Smooth muscle cell (in vitro differentiated cells): ENCODE data around the gene LPP. TPM values are rescaled to one million over a fixed set of nuclear protein-coding genes. Genes with fewer than 3 reads are reported as not detected.

Source experiments
- DNase-seq: peaks from one replicate; lab custom pipeline; 2025; ENCODE audit not compliant: unreplicated experiment; lab: John Stamatoyannopoulos, UW
- H2AFZ ChIP-seq: fragments of 200-600 bp; sonication (generic); 2 replicates; pipeline ENCODE4 v1.6.0; 2016; ENCODE audit warnings: antibody characterized with exemption, low read depth, mild to moderate bottlenecking
- H3F3A ChIP-seq: fragments of 200-600 bp; sonication (generic); 2 replicates; pipeline ENCODE4 v1.6.0; 2017; ENCODE audit warnings: antibody characterized with exemption, low read depth
- H3K27ac ChIP-seq: fragments of 200-600 bp; sonication (generic); 2 replicates; pipeline ENCODE4 v1.5.1; 2016; ENCODE audit warnings: low read depth, mild to moderate bottlenecking
- H3K27me3 ChIP-seq: fragments of 200-600 bp; sonication (generic); 2 replicates; pipeline ENCODE4 v1.6.1; 2016; ENCODE audit warnings: low read depth, mild to moderate bottlenecking
- H3K36me3 ChIP-seq: fragments of 200-600 bp; sonication (generic); 2 replicates; pipeline ENCODE4 v1.5.1; 2016; ENCODE audit warnings: low read depth
- H3K4me1 ChIP-seq: fragments of 200-600 bp; sonication (generic); 2 replicates; pipeline ENCODE4 v1.5.1; 2016; ENCODE audit warnings: low read depth
- H3K4me2 ChIP-seq: fragments of 200-600 bp; sonication (generic); 2 replicates; pipeline ENCODE4 v1.6.0; 2016; ENCODE audit warnings: mild to moderate bottlenecking
- H3K4me3 ChIP-seq: fragments of 200-600 bp; sonication (generic); 2 replicates; pipeline ENCODE4 v1.5.1; 2016; ENCODE audit warnings: mild to moderate bottlenecking
- H3K79me2 ChIP-seq: fragments of 200-600 bp; sonication (generic); 2 replicates; pipeline ENCODE4 v1.6.0; 2016; ENCODE audit warnings: low read depth, mild to moderate bottlenecking
- H3K9ac ChIP-seq: fragments of 200-600 bp; sonication (generic); 2 replicates; pipeline ENCODE4 v1.6.0; 2016; ENCODE audit warnings: low read depth
- H3K9me3 ChIP-seq: fragments of 200-600 bp; sonication (generic); replicated peaks from 2 replicates; pipeline ENCODE4 v1.5.1; 2016; ENCODE audit warnings: low read depth
- H4K20me1 ChIP-seq: fragments of 200-600 bp; sonication (generic); 2 replicates; pipeline ENCODE4 v1.6.0; 2016; ENCODE audit warnings: low read depth
- WGBS: methylation state at CpG from one replicate; pipeline ENCODE4 v1.1.7; 2016; ENCODE audit warnings: low lambda C conversion rate; 5-methylcytosine and 5-hydroxymethylcytosine counted together
- polyA plus RNA-seq: library from polyadenylated mRNA; unstranded; fragments of >200 nt; fragmentation: Nextera tagmentation; extraction: Ambion mirVana; gene quantifications from 2 replicates; pipeline ENCODE4 v1.2.1, GENCODE V29; 2016
- total RNA-seq: library from RNA; depleted of rRNA; stranded (reverse); fragments of >200 nt; gene quantifications from 2 replicates; pipeline ENCODE4 v1.2.3, GENCODE V29; 2014
- TF ChIP-seq, protein P1 (sequence below): fragments of 200-600 bp; sonication (generic); IDR thresholded peaks from 2 replicates; pipeline ENCODE4 v1.5.1; 2017; ENCODE audit warnings: borderline replicate concordance, mild to moderate bottlenecking, antibody characterized with exemption; ENCODE audit not compliant: insufficient read depth, poor library complexity, severe bottlenecking

Gene LPP
- total and polyA plus RNA-seq, 2 experiments from 2014 or later: 42.3 to 128 TPM

- H3K36me3 ChIP-seq: no peaks in the 10 kb centered on the region
- no peak overlapping the region for H3K4me2 ChIP-seq
- H3K27ac ChIP-seq: no peak overlapping the region
- 97% methylated on average over 8 of the region's 8 CpGs for WGBS
- no peak overlapping the region for H2AFZ ChIP-seq
- no peak overlapping the region for H3K9ac ChIP-seq
- no peaks in the 10 kb centered on the region for H3K4me1 ChIP-seq
- no peak for DNase-seq
- H3K9me3 ChIP-seq: no peaks in the 10 kb centered on the region
- H3K27me3 ChIP-seq: no peaks in the 10 kb centered on the region
- no peaks in the 10 kb centered on the region for H4K20me1 ChIP-seq
- no peak overlapping the region for H3K4me3 ChIP-seq
- H3F3A ChIP-seq: peaks cover 5% of the 10 kb centered on the region
- no peaks in the 10 kb centered on the region for H3K79me2 ChIP-seq
- TF ChIP-seq, protein P1, sequence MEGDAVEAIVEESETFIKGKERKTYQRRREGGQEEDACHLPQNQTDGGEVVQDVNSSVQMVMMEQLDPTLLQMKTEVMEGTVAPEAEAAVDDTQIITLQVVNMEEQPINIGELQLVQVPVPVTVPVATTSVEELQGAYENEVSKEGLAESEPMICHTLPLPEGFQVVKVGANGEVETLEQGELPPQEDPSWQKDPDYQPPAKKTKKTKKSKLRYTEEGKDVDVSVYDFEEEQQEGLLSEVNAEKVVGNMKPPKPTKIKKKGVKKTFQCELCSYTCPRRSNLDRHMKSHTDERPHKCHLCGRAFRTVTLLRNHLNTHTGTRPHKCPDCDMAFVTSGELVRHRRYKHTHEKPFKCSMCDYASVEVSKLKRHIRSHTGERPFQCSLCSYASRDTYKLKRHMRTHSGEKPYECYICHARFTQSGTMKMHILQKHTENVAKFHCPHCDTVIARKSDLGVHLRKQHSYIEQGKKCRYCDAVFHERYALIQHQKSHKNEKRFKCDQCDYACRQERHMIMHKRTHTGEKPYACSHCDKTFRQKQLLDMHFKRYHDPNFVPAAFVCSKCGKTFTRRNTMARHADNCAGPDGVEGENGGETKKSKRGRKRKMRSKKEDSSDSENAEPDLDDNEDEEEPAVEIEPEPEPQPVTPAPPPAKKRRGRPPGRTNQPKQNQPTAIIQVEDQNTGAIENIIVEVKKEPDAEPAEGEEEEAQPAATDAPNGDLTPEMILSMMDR: no peak
Measured at GRCh38 chr3:188911026-188911850, 757.3 kb downstream of the LPP start.

DNA sequence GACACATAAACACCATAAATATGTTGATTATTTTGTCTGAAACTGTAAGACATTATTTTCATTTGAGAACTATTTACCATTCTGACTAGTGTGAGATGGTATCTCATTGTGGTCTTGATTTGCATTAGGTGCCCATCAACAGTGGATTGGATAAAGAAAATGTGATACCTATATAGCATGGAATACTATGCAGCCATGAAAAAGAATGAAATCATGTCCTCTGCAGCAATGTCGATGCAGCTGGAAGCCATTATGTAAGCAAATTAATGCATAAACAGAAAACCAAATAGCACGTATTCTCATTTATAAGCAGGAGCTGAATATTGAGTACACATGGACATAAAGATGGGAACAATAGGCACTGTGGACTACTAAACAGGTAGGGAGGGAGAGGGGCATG, 759.1 kb downstream of the LPP start:
- no peaks in the 10 kb centered on the region for H4K20me1 ChIP-seq
- no peaks in the 10 kb centered on the region for H3K27me3 ChIP-seq
- H3K9ac ChIP-seq: no peak overlapping the region
- H3K4me2 ChIP-seq: no peak overlapping the region
- peaks cover 5% of the 10 kb centered on the region for H3F3A ChIP-seq
- no peaks in the 10 kb centered on the region for H3K79me2 ChIP-seq
- no peaks in the 10 kb centered on the region for H3K4me1 ChIP-seq
- TF ChIP-seq, protein P1: no peak
- no peaks in the 10 kb centered on the region for H3K9me3 ChIP-seq
- H3K4me3 ChIP-seq: no peak overlapping the region
- 93% methylated on average over 2 of the region's 2 CpGs for WGBS
- H2AFZ ChIP-seq: no peak overlapping the region
- H3K27ac ChIP-seq: no peak overlapping the region
- H3K36me3 ChIP-seq: no peaks in the 10 kb centered on the region
- DNase-seq: no peak

DNA sequence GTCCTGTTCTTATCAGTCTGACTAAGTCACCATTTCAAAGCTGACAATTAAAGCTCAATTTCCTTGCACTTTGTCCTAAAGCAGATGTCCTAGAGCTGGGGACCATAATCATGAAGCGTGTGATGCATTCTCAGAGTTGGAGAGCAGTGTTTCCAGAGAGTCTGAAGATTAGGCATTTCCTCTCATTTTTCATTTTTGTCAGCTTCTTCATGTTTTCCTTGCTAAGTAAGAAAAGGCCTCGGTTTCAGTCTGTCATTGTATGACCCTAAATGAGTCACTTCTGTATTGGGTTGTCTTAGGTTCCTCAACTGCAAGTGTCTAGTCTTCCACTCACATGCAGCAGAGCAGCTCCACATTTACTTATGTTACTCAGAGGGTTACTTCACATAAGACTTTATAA, 760.6 kb downstream of the LPP start:
- Histone ChIP-seq H3K36me3 (no peaks in the 10 kb centered on the region), H3K4me2 (no peak overlapping the region), H3K79me2 (no peaks in the 10 kb centered on the region), H3F3A (peaks cover 5% of the 10 kb centered on the region), H3K9me3 (no peaks in the 10 kb centered on the region), H2AFZ (no peak overlapping the region), H3K27me3 (no peaks in the 10 kb centered on the region), H3K27ac (peak overlapping the region; percentile 22), H3K9ac (no peak overlapping the region), H3K4me1 (no peaks in the 10 kb centered on the region), H3K4me3 (no peak overlapping the region), H4K20me1 (no peaks in the 10 kb centered on the region)
- no peak for DNase-seq
- TF ChIP-seq, protein P1: no peak
- 25% methylated on average over 2 of the region's 2 CpGs for WGBS

DNA sequence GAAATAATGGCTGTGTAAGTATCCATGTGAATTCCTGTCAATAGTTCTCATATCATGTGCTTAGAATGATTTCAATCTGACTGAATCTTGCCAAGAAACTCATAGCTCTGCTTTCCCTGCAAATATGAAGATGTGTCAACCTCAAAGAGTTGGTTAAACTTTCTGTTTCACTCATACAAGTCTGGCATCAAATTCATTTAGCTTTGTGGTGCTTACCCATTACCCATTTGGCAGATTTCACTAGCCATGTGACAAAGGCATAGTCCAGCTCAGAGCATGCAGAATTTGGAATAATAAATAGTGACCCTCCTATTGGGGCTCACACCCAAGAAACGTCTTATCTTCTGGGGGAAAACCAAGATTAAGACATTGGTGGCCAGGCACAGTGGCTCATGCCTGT, 761.2 kb downstream of the LPP start:
- no peaks in the 10 kb centered on the region for H3K27me3 ChIP-seq
- WGBS: 71% methylated on average over 1 of the region's 1 CpG
- no peak overlapping the region for H2AFZ ChIP-seq
- no peaks in the 10 kb centered on the region for H4K20me1 ChIP-seq
- H3K79me2 ChIP-seq: no peaks in the 10 kb centered on the region
- H3K9me3 ChIP-seq: no peaks in the 10 kb centered on the region
- no peak overlapping the region for H3K4me2 ChIP-seq
- H3K4me3 ChIP-seq: no peak overlapping the region
- H3K36me3 ChIP-seq: no peaks in the 10 kb centered on the region
- TF ChIP-seq, protein P1: no peak
- DNase-seq: no peak
- no peaks in the 10 kb centered on the region for H3K4me1 ChIP-seq
- H3K9ac ChIP-seq: no peak overlapping the region
- H3F3A ChIP-seq: peaks cover 5% of the 10 kb centered on the region
- peak overlapping the region; percentile 22 for H3K27ac ChIP-seq
